GM20431 (cell line): Measurements from ENCODE around the gene ATP23.

ENCODE experiments used
- in situ Hi-C: fragments of 300-500 bp; cut with MseI, MboI; formaldehyde crosslinking; loops from one replicate; pipeline ENCODE4 v1.15.0; 2020; ENCODE audit warnings: low sequenced_read_pairs; ENCODE audit not compliant: unreplicated experiment

The ATP23 gene

GRCh38 chr12:57941165-57941894 is at the start of gene ATP23:
Gene ATP23 (plus strand): TSS chr12:57941567. CDS start chr12:57941702, 135 bp downstream.
- in situ Hi-C loops = no loop called here

- in situ Hi-C loops = no loop called here
Measured at GRCh38 chr12:57892232-57892972, 49.0 kb upstream of the ATP23 start.

- in situ Hi-C loops = no loop called here
Measured at GRCh38 chr12:57893431-57894353, 47.7 kb upstream of the ATP23 start.

GRCh38 chr12:57894399-57895292 is 46.7 kb upstream of the ATP23 start:
- in situ Hi-C loops = no loop called here

GRCh38 chr12:57895389-57896114 is 45.8 kb upstream of the ATP23 start:
- in situ Hi-C loops = no loop called here

- in situ Hi-C loops = no loop called here
Measured at GRCh38 chr12:57896115-57896433, 45.3 kb upstream of the ATP23 start.

GRCh38 chr12:57896434-57897201 is 44.7 kb upstream of the ATP23 start:
- in situ Hi-C loops = no loop called here

GRCh38 chr12:57897286-57897974 is 43.9 kb upstream of the ATP23 start:
- in situ Hi-C loops = no loop called here

- in situ Hi-C loops = no loop called here
Measured at GRCh38 chr12:57898308-57898970, 42.9 kb upstream of the ATP23 start.

GRCh38 chr12:57899010-57899662 is 42.2 kb upstream of the ATP23 start:
- in situ Hi-C loops = no loop called here

- in situ Hi-C loops = loop anchor here (5.0 kb wide), 1 partner anchor 75 kb away; no protein-coding TSS in a partner anchor
Measured at GRCh38 chr12:57902478-57902969, 38.8 kb upstream of the ATP23 start.

GRCh38 chr12:57904426-57904825 is 36.9 kb upstream of the ATP23 start:
- in situ Hi-C loops = loop anchor here (5.0 kb wide), 1 partner anchor 77 kb away; no protein-coding TSS in a partner anchor

GRCh38 chr12:57904848-57905811 is 36.2 kb upstream of the ATP23 start:
- in situ Hi-C loops = loop anchor here (5.0 kb wide), 1 partner anchor 78 kb away; no protein-coding TSS in a partner anchor

GRCh38 chr12:57905812-57906475 is 35.4 kb upstream of the ATP23 start:
- in situ Hi-C loops = no loop called here

GRCh38 chr12:57906821-57907220 is 34.5 kb upstream of the ATP23 start:
- in situ Hi-C loops = no loop called here
